ENCODE data around the gene DPH7.
"Not testable (repeated sequence)": the region's sequence is repeated elsewhere in the genome, so short reads cannot be mapped to it uniquely, and the experiment has no call there.

DPH7 gene

DNA sequence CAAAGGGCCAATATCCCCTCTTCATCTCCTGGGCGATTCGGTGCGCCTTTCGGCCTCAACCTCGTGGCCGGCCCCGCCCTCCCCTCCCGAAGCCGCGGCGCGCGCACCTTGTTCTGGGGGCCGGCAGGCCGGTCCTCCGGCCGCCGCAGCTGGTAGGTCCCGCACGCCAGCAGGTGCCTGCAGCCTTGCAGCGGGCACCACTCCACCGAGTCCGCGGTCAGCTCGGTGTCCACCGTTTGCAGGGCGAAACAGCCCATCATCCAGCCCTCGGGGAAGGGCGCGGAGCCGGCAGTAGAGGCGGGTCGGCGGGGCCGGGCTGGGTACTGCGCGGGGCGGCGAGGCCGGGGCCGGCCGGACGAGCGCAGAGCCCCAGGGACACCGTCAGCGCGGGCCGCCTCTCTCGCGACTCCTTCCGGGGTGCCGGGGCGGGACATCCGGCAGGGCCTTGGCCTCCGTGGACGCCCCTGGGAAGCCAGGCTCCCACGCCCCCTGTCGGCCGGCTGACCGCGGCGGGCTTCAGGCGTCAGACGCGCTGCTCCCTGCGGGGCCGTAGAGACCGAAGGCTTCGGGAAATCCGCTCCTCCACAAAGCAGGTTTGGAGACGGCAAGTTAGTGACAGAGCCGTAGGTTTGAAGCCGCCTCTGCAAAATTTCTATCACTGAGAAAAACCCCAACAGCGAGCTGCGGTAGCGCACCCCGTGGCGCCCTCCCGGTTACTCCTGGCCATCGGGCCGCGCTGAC is at the start of gene DPH7:
TSS of gene DPH7 (minus strand) at position 408 of the 741 bp plus-strand sequence. CDS start at position 260, 148 bp downstream.
- in situ Hi-C loops (cut with MboI; ENCODE audit: low sequenced_read_pairs): no loop called here

DNA sequence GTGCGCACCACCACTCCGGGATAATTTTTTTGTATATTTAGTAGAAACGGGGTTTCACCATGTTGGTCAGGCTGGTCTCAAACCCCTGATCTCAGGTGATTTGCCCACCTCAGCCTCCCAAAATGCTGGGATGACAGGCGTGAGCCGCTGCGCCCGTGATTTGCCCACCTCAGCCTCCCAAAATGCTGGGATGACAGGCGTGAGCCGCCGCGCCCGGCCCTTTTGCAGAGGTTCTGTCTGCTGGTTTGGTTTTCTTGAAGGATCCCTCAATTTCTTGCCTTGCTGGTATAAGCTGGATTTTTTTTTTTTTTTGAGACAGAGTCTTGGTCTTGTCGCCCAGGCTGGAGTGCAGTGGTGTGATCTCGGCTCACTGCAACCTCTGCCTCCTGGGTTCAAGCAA is 48.7 kb upstream of the DPH7 start:
- in situ Hi-C loops (cut with MboI; ENCODE audit: low sequenced_read_pairs): not testable (repeated sequence)

DNA sequence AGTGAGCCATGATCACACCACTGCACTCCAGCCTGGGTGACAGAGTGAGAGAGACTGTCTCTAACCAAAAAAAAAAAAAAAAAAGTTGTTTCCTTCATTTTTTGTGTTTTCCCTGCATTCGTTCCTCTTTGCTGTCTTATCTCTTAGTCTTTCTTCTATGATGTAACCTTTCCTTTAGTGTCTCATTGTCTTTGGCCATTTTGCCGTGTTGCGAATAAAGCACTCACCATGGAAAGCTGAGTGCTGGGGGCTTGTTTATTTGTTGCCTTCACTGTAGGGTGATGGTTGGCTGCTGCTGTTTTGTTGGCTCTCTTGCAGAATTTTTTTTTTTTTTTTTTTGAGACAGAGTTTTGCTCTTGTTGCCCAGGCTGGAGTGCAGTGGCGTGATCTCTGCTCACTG is 47.7 kb upstream of the DPH7 start:
- in situ Hi-C loops (cut with MboI; ENCODE audit: low sequenced_read_pairs): no loop called here

DNA sequence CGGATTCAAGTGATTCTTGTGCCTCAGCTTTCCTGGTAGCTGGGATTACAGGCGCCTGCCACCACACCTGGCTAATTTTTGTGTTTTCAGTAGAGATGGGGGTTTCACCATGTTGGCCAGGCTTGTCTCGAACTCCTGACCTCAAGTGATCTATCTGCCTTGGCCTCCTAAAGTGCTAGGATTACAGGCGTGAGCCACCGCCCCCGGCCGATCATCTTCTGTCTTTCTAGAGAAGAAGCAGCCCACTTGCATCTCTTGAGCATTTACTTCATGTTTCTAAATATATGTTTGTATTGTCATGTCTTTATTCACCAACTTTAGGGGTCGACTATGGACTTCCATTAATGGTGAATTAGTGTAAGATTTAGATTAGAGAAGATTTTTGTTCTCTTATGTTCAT is 43.5 kb upstream of the DPH7 start:
- in situ Hi-C loops (cut with MboI; ENCODE audit: low sequenced_read_pairs): not testable (repeated sequence)

DNA sequence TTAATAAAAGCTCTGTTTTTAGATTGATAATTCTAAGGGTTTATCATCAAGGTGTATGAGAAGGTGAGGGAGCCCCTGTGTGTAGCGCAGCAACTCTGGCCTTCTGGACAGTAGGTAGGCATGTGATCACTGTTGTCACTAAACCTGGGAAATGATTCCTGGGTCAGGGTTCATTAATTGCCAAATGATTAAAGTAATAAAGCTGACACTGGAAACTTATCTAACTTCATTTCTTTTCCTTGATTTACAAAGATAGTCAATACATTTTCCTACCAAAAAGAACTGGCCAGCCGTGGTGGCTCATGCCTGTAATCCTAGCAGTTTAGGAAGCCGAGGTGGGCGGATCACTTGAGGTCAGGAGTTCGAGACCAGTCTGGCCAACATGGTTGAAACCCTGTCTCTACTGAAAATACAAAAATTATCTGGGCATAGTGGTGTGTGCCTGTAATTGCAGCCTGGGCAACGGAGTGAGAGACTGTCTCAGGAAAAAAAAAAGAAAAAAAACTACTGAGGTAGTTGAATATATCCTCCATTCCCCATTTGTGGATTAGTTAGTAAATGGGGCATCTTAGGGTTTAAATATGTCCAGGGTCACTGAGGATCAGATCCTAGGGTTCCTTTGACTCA is 42.5 kb upstream of the DPH7 start:
- in situ Hi-C loops (cut with MboI; ENCODE audit: low sequenced_read_pairs): no loop called here

DNA sequence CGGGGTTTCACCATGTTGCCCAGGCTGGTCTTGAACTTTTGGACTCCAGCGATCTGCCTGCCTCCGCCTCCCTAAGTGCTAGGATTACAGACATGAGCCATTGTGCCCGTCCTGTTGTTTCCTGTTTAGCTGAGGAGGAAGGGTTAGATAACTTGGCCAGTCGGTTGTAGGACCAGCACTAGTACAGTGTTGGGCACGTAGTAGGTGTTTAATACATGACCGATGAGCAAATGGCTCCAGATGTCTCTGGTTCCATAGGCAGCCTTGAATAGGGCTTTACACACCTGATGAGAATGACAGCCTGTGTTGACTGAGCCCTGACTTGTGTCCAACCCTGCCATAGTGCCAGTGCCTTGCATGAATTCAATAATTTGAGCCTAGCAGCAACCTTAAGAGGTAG is 41.9 kb upstream of the DPH7 start:
- in situ Hi-C loops (cut with MboI; ENCODE audit: low sequenced_read_pairs): no loop called here

DNA sequence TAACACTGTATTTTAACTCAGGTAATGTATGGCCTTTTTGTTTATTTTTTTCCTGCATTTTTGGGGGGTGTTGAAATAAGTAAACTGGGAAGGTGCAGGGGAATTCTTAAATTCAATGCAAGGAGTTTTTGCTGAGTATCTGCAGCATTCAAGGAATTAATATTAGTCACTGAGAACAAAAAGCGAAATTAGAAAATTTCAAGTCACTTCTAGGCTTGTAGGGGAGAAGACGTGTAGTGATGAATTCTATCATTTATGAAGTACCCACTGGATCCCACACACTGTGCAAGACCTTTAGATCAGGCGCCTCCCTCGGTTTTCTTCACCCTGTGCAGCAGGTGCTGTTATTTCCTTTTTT is 41.3 kb upstream of the DPH7 start:
- in situ Hi-C loops (cut with MboI; ENCODE audit: low sequenced_read_pairs): no loop called here

DNA sequence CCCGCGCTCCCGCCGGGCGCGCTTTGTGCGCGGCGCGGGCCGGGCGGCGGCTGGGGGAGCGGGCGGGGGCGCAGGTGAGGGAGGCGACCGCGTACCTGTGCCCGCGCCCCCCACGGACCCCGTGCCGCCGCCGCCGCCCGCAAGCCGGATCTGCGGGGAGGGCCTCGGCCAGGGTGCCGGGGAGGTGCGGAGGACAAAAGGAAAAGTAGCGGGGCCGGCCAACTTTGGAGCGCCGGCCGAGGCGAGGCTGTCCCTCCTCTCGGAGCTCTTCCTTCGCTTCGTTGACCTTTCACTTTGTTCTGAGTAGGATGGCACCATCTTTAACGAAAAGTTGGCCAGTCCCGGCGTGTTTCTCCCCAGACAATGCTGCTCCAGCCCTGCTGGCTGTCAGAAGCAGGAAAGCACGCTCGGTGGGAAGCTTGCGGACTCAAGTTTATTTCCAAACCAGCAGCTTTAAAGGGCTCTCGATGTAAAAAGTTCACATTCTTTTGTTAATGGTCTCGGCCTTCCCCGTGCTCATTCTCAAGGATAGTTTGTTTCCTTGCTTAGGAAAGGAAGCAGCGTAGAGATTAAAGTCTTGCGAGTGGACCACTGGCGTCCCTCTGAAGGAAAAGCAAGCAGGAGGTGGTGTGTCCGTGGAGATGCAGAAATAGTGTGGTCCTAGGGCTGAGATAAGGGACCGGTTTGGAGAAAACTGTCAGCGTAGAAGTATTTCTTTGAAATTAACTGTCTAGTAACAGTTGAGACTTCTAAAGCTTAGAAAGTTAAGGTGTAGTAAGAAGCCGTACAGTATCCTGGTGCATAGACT is 40.7 kb upstream of the DPH7 start:
- in situ Hi-C loops (cut with MboI; ENCODE audit: low sequenced_read_pairs): no loop called here

DNA sequence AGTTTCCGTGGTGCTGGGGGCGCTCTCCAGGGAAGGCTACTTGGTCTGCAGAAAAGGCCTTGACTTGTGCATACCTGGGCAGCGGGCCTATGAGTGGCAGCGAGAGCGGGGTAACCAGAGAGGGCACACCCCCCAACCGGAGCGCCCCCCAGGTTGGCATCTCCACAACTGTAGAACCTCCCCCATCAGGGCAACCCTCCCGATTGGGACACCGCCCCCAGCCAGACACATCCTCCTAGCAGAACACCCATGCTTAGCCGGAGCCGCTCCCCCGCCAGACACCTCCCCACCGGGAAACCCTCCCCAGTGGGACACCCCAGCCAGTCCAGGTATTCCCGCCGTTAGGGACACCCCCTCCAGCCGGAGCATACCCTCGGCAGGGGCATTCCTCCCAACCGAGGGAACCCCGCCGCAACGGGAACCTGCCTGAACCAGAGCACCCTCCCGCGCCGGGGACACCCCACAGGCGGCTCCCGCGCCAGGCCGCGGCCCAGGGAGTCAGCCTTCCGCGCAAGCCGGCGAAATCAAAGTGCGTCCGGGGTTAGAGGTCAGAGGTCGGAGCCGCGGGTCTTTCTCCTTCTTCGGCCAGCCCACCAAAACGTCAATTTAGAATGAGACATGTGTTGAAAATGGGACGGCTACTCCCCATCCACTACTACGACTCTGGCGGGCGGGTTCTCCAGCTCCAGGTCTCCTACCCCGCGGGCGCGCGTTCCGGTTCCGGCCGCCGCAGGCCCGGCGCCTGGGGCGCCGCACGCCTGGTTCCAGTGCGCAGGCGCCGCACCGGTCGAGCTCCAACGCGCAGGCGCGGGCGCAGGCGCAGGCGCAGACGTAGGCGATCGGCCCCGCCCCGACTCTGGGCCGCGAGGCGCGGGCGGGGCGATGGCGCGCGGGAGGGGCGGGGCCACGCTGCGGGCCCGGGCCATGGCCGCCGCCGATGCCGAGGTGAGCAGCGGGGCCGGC is 39.7 kb upstream of the DPH7 start, which contains the start of gene EHMT1:
TSS of gene EHMT1 (plus strand) at position 901 of the 963 bp plus-strand sequence. CDS start at position 925, 24 bp downstream.
- in situ Hi-C loops (cut with MboI; ENCODE audit: low sequenced_read_pairs): no loop called here

DNA sequence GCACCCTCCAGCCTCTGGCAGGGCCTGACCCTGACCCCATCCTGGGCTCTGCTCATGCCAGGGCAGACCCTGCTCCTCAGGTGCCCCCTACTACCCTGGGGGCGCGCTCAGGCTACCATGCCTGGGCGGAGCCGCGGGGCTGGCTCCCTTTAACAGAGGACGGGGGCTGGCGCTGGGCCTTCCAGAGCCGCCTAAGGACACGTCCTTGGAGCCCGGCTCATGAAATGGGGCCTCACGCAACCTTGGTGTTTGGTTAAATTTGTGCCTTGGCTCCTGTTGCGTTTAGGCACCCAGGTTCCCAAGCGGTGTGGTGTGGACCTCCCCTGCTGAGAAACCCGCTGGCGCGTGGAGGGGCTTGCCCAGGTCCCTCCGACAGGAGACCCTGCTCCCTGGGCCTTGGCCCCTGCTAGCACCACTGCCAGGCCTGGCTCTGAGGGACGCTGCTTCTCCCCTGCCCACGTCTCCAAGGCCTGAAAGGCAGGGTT is 36.7 kb upstream of the DPH7 start:
- in situ Hi-C loops (cut with MboI; ENCODE audit: low sequenced_read_pairs): no loop called here

DNA sequence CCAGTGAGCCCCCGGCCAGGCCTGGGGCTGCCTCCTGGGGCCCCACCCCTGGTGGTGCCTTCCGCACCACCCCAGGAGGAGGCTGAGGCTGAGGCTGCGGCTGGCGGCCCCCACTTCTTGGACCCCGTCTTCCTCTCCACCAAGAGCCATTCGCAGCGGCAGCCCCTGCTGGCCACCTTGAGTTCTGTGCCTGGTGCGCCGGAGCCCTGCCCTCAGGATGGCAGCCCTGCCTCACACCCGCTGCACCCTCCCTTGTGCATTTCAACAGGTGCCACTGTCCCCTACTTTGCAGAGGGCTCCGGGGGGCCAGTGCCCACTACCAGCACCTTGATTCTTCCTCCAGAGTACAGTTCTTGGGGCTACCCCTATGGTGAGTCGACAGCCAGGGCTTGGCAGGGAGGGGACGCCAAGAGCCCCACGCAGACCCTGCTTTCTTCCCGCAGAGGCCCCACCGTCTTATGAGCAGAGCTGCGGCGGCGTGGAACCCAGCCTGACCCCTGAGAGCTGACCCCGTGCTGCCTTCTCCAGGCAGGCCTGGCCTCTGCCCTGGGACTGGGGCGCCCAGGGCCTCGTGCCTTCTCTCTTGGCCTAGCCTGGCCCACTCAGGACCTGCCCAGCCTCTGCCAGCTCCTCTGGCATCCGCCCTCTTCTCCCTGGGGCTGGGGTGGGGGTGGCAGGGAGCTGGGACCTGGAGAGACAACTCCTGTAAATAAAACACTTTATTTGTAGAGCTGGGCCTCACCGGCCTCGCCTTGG is 36.1 kb upstream of the DPH7 start:
- in situ Hi-C loops (cut with MboI; ENCODE audit: low sequenced_read_pairs): no loop called here

DNA sequence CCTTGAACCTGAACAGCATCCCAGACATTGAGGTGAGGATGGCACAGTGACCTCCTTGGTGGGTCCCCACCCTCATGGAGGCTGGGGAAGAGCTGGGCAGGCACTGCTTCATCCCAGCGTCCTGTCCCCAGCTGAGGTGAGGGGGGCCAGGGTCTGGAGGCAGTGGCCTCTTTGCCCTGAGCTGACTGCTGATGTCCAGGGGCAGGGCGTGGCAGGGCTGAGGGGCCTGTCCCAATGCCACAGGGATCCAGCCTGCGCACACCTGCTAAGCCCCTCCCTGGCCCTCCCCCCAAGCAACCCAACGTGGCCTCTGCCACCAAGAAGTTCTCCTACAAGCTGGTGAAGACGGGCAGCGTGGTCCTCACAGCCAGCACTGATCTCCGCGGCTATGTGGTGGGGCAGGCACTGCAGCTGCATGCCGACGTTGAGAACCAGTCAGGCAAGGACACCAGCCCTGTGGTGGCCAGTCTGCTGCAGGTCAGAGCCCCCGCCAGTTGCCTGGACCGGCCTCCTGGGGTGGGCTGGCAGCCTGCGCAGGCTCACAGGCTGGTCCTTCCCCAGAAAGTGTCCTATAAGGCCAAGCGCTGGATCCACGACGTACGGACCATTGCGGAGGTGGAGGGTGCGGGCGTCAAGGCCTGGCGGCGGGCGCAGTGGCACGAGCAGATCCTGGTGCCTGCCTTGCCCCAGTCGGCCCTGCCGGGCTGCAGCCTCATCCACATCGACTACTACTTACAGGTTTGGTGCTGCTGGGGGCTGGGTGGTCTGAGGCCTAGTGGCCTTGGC is 35.2 kb upstream of the DPH7 start:
- in situ Hi-C loops (cut with MboI; ENCODE audit: low sequenced_read_pairs): no loop called here

DNA sequence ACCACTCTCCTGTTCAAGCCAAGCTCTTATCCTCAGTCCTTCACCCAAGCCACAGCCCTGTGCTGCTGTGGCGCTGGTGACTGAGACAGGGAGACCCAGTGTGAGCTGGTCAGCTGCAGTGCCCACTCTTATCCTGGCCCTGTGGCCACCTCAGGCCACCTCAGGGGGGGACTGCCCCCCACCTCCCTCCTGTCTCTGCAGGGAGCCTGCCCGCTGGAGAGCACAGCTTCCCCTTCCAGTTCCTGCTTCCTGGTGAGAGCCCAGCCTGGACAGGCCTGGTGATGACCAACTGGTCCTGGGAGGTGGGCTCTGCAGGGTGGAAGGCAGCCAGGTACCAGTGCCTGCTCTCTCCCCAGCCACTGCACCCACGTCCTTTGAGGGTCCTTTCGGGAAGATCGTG is 34.5 kb upstream of the DPH7 start:
- in situ Hi-C loops (cut with MboI; ENCODE audit: low sequenced_read_pairs): no loop called here

DNA sequence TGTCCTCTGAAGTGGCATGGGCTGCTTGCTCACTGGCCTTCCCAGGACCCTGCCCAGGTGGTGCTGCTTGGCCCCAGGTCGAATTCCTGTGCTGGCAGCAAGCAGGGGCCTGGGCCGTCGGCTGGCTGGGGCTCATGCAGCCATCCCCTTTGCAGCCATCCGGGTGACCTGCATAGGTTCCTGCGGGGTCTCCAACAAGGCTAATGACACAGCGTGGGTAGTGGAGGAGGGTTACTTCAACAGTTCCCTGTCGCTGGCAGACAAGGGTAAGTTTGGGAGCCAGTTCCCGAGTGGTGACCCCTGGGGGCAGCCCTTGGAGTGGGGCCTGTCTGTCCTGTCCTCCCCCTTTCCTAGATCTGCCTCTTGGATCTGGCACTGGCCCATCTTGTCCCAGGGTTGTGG is 34.0 kb upstream of the DPH7 start:
- in situ Hi-C loops (cut with MboI; ENCODE audit: low sequenced_read_pairs): no loop called here

DNA sequence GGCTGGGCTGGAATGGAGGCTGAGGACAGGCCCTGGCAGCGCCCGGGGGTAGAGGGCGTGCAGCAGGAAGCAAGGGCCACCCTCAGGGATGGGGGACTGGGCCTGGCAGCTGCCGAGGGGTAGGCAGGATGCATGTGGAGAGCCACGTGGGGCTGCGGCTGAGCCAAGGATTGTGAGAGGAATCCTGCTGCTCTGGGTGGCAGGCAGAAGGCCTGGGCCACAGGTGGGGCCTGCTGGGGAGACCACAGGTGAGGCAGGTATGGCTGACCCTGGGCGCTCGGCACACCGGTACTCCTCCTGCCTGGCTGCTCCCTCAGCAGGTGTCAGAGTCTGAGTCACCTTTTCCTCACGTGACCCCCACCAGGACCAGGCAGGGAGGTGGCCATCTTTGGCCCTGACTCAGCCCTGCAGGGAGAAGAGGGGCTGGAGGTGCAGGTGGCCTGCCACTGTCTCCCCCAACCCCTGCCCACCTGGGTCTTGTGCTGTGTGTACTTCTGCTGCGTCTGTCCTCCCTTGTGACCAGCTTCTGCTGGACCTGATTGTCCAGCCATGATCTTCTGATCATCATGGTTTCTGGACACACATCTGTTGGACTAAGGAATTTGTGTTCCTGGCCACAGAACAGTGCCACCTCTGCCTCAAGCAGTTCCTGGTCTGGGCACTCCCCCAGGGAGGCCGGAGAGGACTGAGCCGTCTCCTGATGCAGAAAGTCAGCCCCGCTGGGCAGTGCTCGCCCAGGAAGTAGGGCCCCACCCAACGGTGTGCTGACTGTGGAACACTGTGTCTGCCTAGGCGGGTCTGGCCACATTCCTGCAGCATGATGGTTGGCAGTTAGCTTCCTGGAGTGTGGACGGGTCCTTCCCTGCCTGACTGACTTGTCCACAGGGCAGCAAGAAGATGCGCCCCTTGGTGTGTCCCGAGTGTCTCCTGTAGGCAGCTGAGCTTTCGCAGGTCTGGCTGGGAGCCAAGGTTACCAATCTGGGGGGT is 33.2 kb upstream of the DPH7 start:
- in situ Hi-C loops (cut with MboI; ENCODE audit: low sequenced_read_pairs): no loop called here

DNA sequence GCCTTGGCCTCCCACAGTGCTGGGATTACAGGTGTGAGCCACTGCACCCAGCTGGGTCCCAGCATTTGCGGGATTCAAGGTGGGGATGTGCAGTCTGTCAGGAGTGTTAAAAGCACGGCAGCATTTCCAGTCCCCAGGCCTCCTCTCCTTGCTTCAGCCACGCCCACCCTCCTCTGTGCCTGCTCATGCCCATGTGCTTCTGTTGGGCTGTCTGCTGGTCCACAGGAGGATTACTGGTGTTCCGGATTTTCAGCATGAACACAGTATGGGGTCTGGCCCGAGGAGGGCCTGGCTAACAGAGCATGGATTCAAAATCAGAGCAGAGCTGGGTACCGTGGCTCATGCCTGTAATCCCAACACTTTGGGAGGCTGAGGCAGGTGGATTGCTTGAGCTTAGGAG is 32.2 kb upstream of the DPH7 start:
- in situ Hi-C loops (cut with MboI; ENCODE audit: low sequenced_read_pairs): no loop called here

DNA sequence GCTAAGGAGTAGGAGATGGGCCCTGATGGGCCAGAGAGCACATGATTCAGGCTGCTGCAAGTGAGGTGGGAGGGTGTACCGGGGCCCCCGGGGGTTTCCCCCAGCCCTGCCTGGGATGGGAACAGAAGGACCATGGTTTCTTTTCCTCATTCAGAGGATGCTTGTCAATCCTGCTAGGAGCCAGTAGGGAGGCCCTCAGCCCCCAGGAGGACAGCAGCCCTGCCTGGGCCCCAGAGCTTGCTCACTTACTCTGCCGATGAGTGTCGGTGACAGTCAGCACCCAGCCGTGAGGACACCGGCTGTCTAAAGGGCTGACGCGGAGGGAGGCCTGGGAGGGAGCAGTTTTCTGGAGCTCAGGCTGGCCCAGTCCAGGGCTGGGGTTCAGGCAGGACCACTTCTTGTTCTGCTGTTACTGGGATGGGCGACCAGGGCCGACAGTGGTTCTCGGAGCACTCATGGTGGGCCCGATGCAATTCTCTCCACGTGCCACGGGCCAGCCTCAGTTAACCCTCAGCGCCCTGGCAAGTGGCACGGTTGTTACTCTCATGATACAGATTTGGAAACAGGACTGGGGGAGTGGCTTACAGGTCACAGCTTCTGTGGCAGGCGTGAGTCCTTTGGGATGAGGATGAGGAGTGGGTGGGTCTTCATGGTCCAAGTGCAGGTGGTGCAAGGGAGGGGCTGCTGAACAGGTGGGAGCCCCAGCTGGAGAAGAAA is 28.6 kb upstream of the DPH7 start:
- in situ Hi-C loops (cut with MboI; ENCODE audit: low sequenced_read_pairs): no loop called here

Measured in HL-60/S4 treated with phorbol 12-myristate 13-acetate at 8.2 ng/mL for 4 days and 3 days (cell line).